ENCODE results near the gene TFDP2. TPM values are rescaled to one million over a fixed set of nuclear protein-coding genes. Genes with fewer than 3 reads are reported as not detected.

TFDP2 gene
- total RNA-seq, 4 donors from 2014 or later = 21.6 to 58.7 (median 44.1) TPM

DNA sequence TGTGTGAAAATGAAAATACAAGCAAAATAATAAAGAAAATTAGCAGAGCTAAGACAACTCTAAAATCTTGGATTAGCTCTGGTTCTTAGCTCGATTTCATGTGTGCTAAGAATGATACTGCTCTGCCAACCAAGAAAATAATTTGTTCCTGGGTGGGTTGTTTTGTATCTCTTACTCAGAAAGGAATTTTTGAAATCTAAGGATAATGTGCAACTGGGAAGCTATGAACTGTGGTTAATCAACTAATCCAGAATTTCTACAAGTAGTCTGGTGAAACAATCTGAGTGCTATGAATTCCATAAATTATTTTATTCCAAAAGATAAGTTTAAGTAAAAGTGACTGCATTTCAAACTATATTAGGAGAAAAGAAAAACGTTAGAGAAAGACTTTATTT, 92.0 kb downstream of the TFDP2 start:
- peaks cover 2% of the 10 kb centered on the region for H3K36me3 ChIP-seq
- TF ChIP-seq EP300 (IDR thresholded peaks at IDR 0.05) (no peak), POLR2A (IDR thresholded peaks at IDR 0.05) (no peak), POLR2AphosphoS5 (IDR thresholded peaks at IDR 0.05) (no peak)
- TF ChIP-seq, protein P1, sequence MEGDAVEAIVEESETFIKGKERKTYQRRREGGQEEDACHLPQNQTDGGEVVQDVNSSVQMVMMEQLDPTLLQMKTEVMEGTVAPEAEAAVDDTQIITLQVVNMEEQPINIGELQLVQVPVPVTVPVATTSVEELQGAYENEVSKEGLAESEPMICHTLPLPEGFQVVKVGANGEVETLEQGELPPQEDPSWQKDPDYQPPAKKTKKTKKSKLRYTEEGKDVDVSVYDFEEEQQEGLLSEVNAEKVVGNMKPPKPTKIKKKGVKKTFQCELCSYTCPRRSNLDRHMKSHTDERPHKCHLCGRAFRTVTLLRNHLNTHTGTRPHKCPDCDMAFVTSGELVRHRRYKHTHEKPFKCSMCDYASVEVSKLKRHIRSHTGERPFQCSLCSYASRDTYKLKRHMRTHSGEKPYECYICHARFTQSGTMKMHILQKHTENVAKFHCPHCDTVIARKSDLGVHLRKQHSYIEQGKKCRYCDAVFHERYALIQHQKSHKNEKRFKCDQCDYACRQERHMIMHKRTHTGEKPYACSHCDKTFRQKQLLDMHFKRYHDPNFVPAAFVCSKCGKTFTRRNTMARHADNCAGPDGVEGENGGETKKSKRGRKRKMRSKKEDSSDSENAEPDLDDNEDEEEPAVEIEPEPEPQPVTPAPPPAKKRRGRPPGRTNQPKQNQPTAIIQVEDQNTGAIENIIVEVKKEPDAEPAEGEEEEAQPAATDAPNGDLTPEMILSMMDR (IDR thresholded peaks at IDR 0.05) = no peak
- H3K9me3 ChIP-seq = no peaks in the 10 kb centered on the region
- no peak overlapping the region for H3K27ac ChIP-seq
- WGBS = 58% methylated on average over 2 of the region's 2 CpGs
- H3K4me3 ChIP-seq = no peak overlapping the region
- no peaks in the 10 kb centered on the region for H3K27me3 ChIP-seq
- no peak for DNase-seq (ENCODE audit: low spot score in 2 of 2)
- peaks cover 5% of the 10 kb centered on the region for H3K4me1 ChIP-seq

DNA sequence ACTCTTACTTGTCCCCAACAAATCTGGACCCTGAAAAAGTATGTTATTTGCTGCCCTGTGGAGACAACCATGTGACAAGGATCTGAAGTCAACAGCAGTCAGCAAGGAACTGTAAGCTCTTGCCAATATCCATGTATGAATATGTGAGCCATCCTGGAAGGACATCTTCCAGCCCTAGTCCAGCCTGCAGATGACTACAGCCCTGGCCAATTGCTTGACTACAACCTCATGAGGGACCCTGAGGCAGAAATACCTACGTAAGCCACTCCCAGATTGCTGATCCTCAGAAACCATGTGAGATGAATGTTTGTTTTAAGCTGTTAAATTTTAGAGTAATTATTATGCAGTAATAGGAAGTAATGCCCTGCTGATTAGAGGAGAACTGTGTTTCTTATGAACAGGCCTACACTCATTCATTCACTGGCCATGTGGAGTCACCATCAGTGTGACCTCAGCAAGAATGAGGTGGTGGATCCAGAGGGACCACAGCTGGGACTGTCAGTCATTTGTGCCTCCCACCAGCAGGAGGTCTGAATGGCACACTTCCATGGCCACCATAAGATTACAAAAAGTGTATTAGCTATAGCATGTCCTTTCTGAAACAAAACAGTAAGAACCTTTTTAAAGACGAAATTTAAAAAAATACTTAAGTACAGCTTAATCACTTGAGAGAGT, 92.6 kb downstream of the TFDP2 start:
- H3K4me3 ChIP-seq = no peak overlapping the region
- TF ChIP-seq POLR2AphosphoS5 (IDR thresholded peaks at IDR 0.05) = no peak
- TF ChIP-seq EP300 (IDR thresholded peaks at IDR 0.05) = no peak
- TF ChIP-seq, protein P1 (IDR thresholded peaks at IDR 0.05) = no peak
- no peak for DNase-seq (ENCODE audit: low spot score in 2 of 2)
- H3K9me3 ChIP-seq = no peaks in the 10 kb centered on the region
- 49% methylated on average over 2 of the region's 2 CpGs for WGBS
- H3K4me1 ChIP-seq = peaks cover 5% of the 10 kb centered on the region
- peaks cover 2% of the 10 kb centered on the region for H3K36me3 ChIP-seq
- H3K27ac ChIP-seq = no peak overlapping the region
- H3K27me3 ChIP-seq = no peaks in the 10 kb centered on the region

DNA sequence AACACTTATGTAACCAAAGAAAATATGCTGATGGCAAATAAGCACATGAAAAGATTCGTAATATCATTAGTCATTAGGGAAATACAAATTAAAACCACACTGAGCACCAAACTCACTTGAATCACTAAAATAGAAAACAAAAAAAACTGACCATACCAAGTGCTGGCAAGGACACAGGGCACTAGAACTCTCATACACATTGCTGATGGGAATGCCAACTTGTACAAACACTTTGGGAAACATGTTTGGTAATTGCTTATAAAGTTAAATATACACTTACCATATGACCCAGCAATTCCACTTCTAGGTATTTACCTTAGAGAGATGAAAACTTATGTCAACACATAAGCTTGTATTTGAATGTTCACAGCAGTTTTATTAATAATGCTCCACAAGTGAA, 95.5 kb downstream of the TFDP2 start:
- 66% methylated on average over 1 of the region's 1 CpG for WGBS
- Histone ChIP-seq H3K27me3 (no peaks in the 10 kb centered on the region), H3K4me1 (peaks cover 5% of the 10 kb centered on the region), H3K27ac (no peak overlapping the region), H3K36me3 (peaks cover 2% of the 10 kb centered on the region), H3K9me3 (no peaks in the 10 kb centered on the region), H3K4me3 (no peak overlapping the region)
- DNase-seq (ENCODE audit: low spot score in 2 of 2) = no peak
- TF ChIP-seq EP300 (IDR thresholded peaks at IDR 0.05) (no peak), POLR2A (IDR thresholded peaks at IDR 0.05) (no peak), POLR2AphosphoS5 (IDR thresholded peaks at IDR 0.05) (no peak)
- TF ChIP-seq, protein P1 (IDR thresholded peaks at IDR 0.05) = no peak

DNA sequence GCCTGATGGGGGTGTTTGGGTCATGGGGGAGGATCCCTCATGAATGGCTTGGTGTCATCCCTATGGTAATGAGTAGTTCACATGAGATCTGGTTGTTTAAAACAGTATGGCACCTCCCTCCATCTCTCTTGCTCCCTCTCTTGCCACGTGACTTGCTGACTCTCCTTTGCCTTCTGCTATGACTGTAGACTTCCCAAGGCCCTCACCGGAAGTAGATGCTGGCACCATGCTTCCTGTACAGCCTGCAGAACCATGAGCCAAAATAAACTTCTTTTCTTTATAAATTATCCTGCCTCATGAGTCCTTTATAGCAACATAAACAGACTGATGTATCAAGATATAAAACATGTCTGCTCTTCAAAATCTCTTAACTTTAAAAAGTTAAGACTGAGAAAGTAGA, 96.1 kb downstream of the TFDP2 start:
- peaks cover 5% of the 10 kb centered on the region for H3K4me1 ChIP-seq
- no peak overlapping the region for H3K4me3 ChIP-seq
- TF ChIP-seq EP300 (IDR thresholded peaks at IDR 0.05) = no peak
- no peak for TF ChIP-seq POLR2A (IDR thresholded peaks at IDR 0.05)
- TF ChIP-seq POLR2AphosphoS5 (IDR thresholded peaks at IDR 0.05) = no peak
- TF ChIP-seq, protein P1 (IDR thresholded peaks at IDR 0.05) = no peak
- H3K27me3 ChIP-seq = no peaks in the 10 kb centered on the region
- 62% methylated on average over 2 of the region's 2 CpGs for WGBS
- DNase-seq (ENCODE audit: low spot score in 2 of 2) = no peak
- H3K36me3 ChIP-seq = peaks cover 2% of the 10 kb centered on the region
- no peak overlapping the region for H3K27ac ChIP-seq
- H3K9me3 ChIP-seq = no peaks in the 10 kb centered on the region

DNA sequence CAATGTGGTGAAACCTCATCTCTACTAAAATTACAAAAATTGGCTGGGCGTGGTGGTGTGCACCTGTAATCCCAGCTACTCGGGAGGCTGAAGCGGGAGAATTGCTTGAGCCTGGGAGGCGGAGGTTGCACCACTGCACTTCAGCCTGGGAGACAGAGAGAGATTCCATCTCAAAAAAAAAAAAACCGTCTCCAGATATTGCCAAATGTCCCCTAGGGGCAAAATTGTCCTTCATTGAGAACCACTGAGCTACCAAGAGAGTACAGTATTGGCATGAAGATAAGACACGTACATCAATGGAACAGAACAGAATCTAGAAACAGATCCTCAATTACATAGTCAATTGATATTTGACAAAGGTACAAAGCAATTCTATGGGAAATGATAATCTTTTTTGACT, 98.0 kb downstream of the TFDP2 start:
- no peak overlapping the region for H3K27ac ChIP-seq
- H3K9me3 ChIP-seq = no peaks in the 10 kb centered on the region
- no peaks in the 10 kb centered on the region for H3K4me1 ChIP-seq
- WGBS = 97% methylated on average over 6 of the region's 6 CpGs
- no peak overlapping the region for H3K4me3 ChIP-seq
- H3K36me3 ChIP-seq = peaks cover 2% of the 10 kb centered on the region
- no peak for TF ChIP-seq POLR2AphosphoS5 (IDR thresholded peaks at IDR 0.05)
- no peak for TF ChIP-seq EP300 (IDR thresholded peaks at IDR 0.05)
- TF ChIP-seq, protein P1 (IDR thresholded peaks at IDR 0.05) = no peak
- TF ChIP-seq POLR2A (IDR thresholded peaks at IDR 0.05) = no peak
- H3K27me3 ChIP-seq = no peaks in the 10 kb centered on the region
- no peak for DNase-seq (ENCODE audit: low spot score in 2 of 2)

Measured in suprapubic skin (tissue), 4 donors.